WERI-Rb-1 (cell line): ENCODE measurements around the gene KDM6B.

Experiments
- DNase-seq: peaks from one replicate; pipeline ENCODE4 v3.0.0-alpha.2; 2020
- H3K27ac ChIP-seq: fragments of 250-450 bp; sonication (Bioruptor Pico); 2 replicates; pipeline ENCODE4 v1.5.1; 2020; ENCODE audit warnings: mild to moderate bottlenecking, moderate library complexity
- H3K27me3 ChIP-seq: fragments of 250-450 bp; sonication (Bioruptor Pico); 2 replicates; pipeline ENCODE4 v1.5.1; 2021; ENCODE audit warnings: mild to moderate bottlenecking, low read depth, moderate library complexity; ENCODE audit not compliant: insufficient read depth, severe bottlenecking
- H3K36me3 ChIP-seq: fragments of 250-450 bp; sonication (Bioruptor Pico); 2 replicates; pipeline ENCODE4 v1.5.1; 2020; ENCODE audit warnings: mild to moderate bottlenecking, moderate library complexity
- H3K4me3 ChIP-seq: 2 replicates; pipeline ENCODE4 v1.5.1; 2011; ENCODE audit warnings: low read depth, mild to moderate bottlenecking, control low read depth, low read length
- H3K9me3 ChIP-seq: fragments of 250-450 bp; sonication (Bioruptor Pico); 2 replicates; pipeline ENCODE4 v1.5.1; 2021; ENCODE audit warnings: mild to moderate bottlenecking, moderate library complexity; ENCODE audit not compliant: severe bottlenecking
- TF ChIP-seq, protein P1 (sequence below): IDR thresholded peaks from 2 replicates; pipeline ENCODE4 v1.5.1; 2011; ENCODE audit warnings: low read depth, mild to moderate bottlenecking, control low read depth, inconsistent platforms, low read length

The KDM6B gene

GRCh38 chr17:7854851-7855659, 21.0 kb downstream of the KDM6B start, which contains the start of gene TMEM88:
Gene TMEM88 (plus strand): TSS chr17:7855066. CDS start chr17:7855075, 9 bp downstream.
- Histone ChIP-seq H3K27ac (peak within 1 kb of the TSS; percentile 98), H3K9me3 (no peaks in the 10 kb centered on the region), H3K4me3 (peak within 1 kb of the TSS; percentile 88), H3K36me3 (peaks cover 41% of the 10 kb centered on the region), H3K27me3 (no peaks in the 10 kb centered on the region)
- no peak for DNase-seq
- TF ChIP-seq, protein P1, sequence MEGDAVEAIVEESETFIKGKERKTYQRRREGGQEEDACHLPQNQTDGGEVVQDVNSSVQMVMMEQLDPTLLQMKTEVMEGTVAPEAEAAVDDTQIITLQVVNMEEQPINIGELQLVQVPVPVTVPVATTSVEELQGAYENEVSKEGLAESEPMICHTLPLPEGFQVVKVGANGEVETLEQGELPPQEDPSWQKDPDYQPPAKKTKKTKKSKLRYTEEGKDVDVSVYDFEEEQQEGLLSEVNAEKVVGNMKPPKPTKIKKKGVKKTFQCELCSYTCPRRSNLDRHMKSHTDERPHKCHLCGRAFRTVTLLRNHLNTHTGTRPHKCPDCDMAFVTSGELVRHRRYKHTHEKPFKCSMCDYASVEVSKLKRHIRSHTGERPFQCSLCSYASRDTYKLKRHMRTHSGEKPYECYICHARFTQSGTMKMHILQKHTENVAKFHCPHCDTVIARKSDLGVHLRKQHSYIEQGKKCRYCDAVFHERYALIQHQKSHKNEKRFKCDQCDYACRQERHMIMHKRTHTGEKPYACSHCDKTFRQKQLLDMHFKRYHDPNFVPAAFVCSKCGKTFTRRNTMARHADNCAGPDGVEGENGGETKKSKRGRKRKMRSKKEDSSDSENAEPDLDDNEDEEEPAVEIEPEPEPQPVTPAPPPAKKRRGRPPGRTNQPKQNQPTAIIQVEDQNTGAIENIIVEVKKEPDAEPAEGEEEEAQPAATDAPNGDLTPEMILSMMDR: no peak

DNA sequence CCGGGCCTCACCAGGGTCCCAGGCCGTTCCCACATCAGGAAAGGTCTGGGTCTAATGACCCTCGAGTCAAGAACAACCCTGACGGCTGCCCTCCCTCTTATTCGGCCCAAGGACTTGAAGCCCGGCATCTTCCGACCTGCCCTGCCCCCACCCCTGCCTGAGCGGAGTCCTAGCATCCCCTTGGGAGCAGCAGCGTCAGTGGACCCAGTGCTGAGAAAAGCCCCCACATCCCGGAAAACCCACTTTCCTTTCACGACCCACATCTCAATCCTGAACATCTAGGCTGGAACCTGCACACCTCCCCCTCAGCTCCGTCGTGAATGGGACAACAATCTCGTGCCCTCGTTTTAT, 21.6 kb downstream of the KDM6B start:
- no peaks in the 10 kb centered on the region for H3K9me3 ChIP-seq

GRCh38 chr17:7856011-7856810, 22.2 kb downstream of the KDM6B start:
- Histone ChIP-seq H3K27ac (peak overlapping the region; percentile 98), H3K27me3 (no peaks in the 10 kb centered on the region), H3K4me3 (peak overlapping the region; percentile 88), H3K36me3 (peaks cover 31% of the 10 kb centered on the region), H3K9me3 (no peaks in the 10 kb centered on the region)
- TF ChIP-seq, protein P1: no peak
- DNase-seq: no peak

More for the DNA sequence above, 21.6 kb downstream of the KDM6B start:
- Histone ChIP-seq H3K4me3 (no peak overlapping the region; the same call in 1 of the 2 replicates), H3K36me3 (peaks cover 36% of the 10 kb centered on the region), H3K27me3 (no peaks in the 10 kb centered on the region), H3K27ac (peak overlapping the region; percentile 98)
- no peak for DNase-seq
- TF ChIP-seq, protein P1: no peak

- DNase-seq: peak; percentile 97
- Histone ChIP-seq H3K27me3 (no peaks in the 10 kb centered on the region), H3K9me3 (no peaks in the 10 kb centered on the region), H3K4me3 (peak within 1 kb of the TSS; percentile 88), H3K27ac (peak within 1 kb of the TSS; percentile 98), H3K36me3 (peaks cover 25% of the 10 kb centered on the region)
- TF ChIP-seq, protein P1: peak; percentile 65
These were observed 23.0 kb downstream of the KDM6B start, which contains the start of gene NAA38 for GRCh38 chr17:7856811-7857712. Gene NAA38 (minus strand): TSS chr17:7857559. CDS start chr17:7857463, 96 bp downstream.

DNA sequence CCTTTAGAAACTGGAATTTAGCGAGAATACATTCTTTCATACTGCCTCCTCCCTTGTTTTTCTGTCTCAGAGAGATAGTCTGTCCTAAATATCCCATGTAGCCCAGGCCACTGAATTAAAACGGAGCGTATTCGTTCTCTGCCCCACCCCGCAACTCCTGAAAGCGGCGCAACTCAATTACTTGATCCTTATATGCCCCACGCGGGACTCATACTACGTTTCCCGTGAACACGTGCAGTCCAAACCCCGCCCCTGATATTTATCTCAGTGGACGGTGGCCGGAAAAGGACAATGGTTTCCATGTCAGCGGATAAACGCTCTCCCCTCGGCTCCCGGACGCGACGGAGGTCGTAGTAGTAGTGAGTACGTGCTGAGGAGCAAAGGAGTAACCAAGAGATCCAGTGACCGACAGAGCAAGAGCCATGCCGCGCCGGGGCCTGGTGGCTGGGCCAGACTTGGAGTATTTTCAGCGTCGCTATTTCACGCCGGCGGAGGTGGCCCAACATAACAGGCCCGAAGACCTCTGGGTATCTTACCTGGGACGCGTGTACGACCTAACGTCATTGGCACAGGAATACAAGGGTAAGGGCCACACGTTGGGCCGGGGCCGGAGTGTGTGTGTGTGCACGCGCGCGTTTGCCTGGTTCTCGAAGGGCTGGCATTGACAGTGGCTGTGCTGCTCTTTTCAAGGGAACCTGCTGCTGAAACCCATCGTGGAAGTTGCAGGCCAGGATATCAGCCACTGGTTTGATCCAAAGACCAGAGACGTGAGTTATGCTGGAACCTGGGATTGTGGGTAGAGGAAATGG, 23.9 kb downstream of the KDM6B start, which contains the start of gene CYB5D1:
CYB5D1 (plus strand) TSS at position 291 of the 809 bp plus-strand sequence; CDS start at position 423, 132 bp downstream.
- TF ChIP-seq, protein P1: no peak
- Histone ChIP-seq H3K27ac (peak within 1 kb of the TSS; percentile 98), H3K9me3 (no peaks in the 10 kb centered on the region), H3K27me3 (no peaks in the 10 kb centered on the region), H3K4me3 (peak within 1 kb of the TSS; percentile 88), H3K36me3 (peaks cover 20% of the 10 kb centered on the region)
- peak; percentile 94 for DNase-seq
